AG04449 (cell line): ENCODE measurements around the gene FXYD3.

Experiments used
- CTCF ChIA-PET: fragments of 350-600 bp; formaldehyde crosslinking; extraction: SDS; loops from one replicate; lab custom pipeline; 2021; ENCODE audit warnings: antibody characterized with exemption; lab: Yijun Ruan, JAX
- POLR2A ChIA-PET: fragments of 400-600, 350-600 bp; formaldehyde crosslinking; extraction: SDS; loops from one replicate; lab custom pipeline; 2020; ENCODE audit warnings: antibody characterized with exemption, inconsistent platforms; lab: Yijun Ruan, JAX
- DNase-seq: peaks from one replicate; pipeline ENCODE4 v3.0.0-alpha.2; 2010; ENCODE audit warnings: low read depth, low spot score
- H3K4me3 ChIP-seq: 2 replicates; pipeline ENCODE4 v1.5.1; 2011; ENCODE audit warnings: low read depth, mild to moderate bottlenecking, control low read depth, low read length
- CTCF ChIP-seq: IDR thresholded peaks from one replicate; pipeline ENCODE4 v1.5.1; 2011; ENCODE audit warnings: mild to moderate bottlenecking, moderate library complexity, low read length, control low read depth, inconsistent platforms; ENCODE audit not compliant: insufficient read depth; ENCODE audit errors: missing control alignments

FXYD3 gene

GRCh38 chr19:35132254-35132653 is 16.6 kb downstream of the FXYD3 start:
- POLR2A ChIA-PET = no interaction called here
- H3K4me3 ChIP-seq = no peak overlapping the region
- DNase-seq = no peak
- CTCF ChIA-PET = interaction anchor here (0.9 kb wide), 1 partner anchor 65 kb away, joined by 4 read pairs; no protein-coding TSS in a partner anchor
- no peak for TF ChIP-seq CTCF

- POLR2A ChIA-PET = no interaction called here
- no peak for DNase-seq
- CTCF ChIA-PET = interaction anchor here (1.3 to 10.0 kb wide), 7 partner anchors 9 to 69 kb away, joined by 6 to 245 read pairs (median 48); partner anchors contain the start of genes FXYD3 and FXYD5
- H3K4me3 ChIP-seq = no peak overlapping the region
- no peak for TF ChIP-seq CTCF
Observed at GRCh38 chr19:35133826-35134225, 18.2 kb downstream of the FXYD3 start.

- no peak for TF ChIP-seq CTCF
- ChIA-PET POLR2A (no interaction called here), CTCF (interaction anchor here (0.7 to 10.0 kb wide), 23 partner anchors 10 to 168 kb away, joined by 3 to 245 read pairs (median 7); partner anchors contain the start of genes FXYD3, FXYD5 and HPN)
- no peak within 1 kb of the TSS for H3K4me3 ChIP-seq
- DNase-seq = no peak
Observed at GRCh38 chr19:35134601-35135242, 19.1 kb downstream of the FXYD3 start, which contains the start of gene LGI4. LGI4 (minus strand) TSS chr19:35135059; CDS start chr19:35134680, 379 bp downstream.

- H3K4me3 ChIP-seq = no peak overlapping the region
- peak; percentile 92 for TF ChIP-seq CTCF
- CTCF ChIA-PET = interaction anchor here (0.8 to 10.0 kb wide), 31 partner anchors 9 to 164 kb away, joined by 3 to 245 read pairs (median 5); partner anchors contain the start of genes FXYD3, FXYD5 and HPN
- POLR2A ChIA-PET = no interaction called here
- no peak for DNase-seq
Observed at GRCh38 chr19:35135389-35135909, 19.8 kb downstream of the FXYD3 start.

GRCh38 chr19:35136231-35136630 is 20.6 kb downstream of the FXYD3 start:
- CTCF ChIA-PET = interaction anchor here (0.8 to 10.0 kb wide), 28 partner anchors 8 to 165 kb away, joined by 3 to 245 read pairs (median 6); partner anchors contain the start of genes FXYD3, FXYD5 and HPN
- DNase-seq = no peak
- no peak for TF ChIP-seq CTCF
- POLR2A ChIA-PET = no interaction called here
- no peak overlapping the region for H3K4me3 ChIP-seq
